GM21390 (cell line): Measurements from ENCODE around the gene GSE1.

ENCODE experiments used
- ATAC-seq: cut with Tn5 transposase; IDR thresholded peaks from one replicate; pipeline ENCODE4 v1.9.1; 2021; ENCODE audit not compliant: unreplicated experiment

The GSE1 gene

DNA sequence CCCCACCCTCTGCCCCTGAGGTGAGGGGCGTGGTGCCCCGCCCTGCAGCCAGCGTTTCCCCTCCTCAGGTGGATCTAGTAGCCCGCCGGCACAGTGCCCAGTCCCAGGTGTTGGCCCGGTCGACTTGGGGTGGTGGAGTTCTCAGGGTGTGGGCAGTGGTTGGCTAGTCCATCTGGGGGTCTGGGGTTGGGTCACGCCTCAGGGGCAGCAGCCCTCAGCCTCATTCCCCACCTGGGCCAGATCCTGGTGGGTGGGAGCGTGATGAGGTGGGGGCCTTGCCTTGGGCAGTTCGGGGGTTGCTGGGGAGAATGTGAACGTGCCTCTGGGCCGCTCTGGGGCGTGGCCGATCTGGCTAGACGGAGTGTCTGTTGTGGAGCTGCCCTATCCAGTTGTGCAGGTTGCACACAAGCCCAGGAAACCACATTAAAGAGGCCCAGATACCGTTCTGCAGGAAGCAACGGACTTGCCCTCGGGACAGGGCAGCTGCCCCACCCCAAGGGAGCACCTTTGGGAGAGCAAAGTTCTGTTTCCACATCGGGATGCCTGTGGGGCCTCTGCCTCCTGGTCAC is 32.0 kb downstream of the GSE1 start:
- ATAC-seq, result no peak

DNA sequence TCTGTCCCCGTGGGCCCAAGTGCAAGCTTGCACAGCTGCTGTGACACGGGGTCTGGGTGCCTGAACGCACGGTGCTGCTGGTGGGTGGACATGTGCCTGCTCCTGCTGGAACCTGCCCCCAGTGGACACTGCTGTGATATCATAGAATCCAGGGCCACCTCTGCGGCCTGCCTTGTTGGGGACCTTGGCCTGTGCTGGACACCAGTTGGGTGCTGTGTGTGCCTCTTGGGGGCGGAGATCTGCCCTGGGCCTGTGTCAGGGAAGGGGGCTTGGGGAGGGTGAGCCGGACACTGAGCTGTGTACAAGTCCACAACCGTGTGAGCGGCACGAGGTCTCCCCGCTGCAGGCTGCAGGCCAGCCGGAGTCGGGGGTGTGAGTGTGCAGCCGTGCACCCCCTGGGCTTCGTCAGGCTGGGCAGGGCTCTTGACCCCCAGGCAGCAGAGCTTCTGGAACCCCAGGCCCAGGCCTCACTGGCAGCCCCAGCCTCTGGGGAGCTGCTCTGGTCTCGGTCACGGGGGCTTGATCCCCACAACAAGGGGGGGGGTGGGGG is 33.3 kb downstream of the GSE1 start:
- ATAC-seq, result no peak

DNA sequence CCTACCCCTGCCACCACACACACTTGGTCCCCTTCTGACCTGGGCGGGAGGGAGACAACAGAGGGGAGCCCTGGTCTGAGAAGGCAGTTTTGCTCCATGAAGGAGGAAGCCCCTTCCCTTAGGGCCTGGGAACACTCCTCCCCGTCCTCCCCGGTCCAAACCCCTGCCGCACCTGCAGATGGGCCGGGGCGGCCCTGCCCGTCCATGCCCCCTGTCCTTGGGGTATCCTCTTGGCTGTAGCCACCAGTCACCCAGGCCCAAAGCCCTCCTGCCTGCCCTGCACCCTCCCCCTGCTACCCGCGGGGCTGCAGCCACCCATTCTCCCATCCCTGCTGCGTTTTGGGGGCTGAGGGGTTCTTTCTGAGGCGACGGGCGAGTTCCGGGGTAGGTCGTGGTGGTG is 33.9 kb downstream of the GSE1 start:
- no peak for ATAC-seq

DNA sequence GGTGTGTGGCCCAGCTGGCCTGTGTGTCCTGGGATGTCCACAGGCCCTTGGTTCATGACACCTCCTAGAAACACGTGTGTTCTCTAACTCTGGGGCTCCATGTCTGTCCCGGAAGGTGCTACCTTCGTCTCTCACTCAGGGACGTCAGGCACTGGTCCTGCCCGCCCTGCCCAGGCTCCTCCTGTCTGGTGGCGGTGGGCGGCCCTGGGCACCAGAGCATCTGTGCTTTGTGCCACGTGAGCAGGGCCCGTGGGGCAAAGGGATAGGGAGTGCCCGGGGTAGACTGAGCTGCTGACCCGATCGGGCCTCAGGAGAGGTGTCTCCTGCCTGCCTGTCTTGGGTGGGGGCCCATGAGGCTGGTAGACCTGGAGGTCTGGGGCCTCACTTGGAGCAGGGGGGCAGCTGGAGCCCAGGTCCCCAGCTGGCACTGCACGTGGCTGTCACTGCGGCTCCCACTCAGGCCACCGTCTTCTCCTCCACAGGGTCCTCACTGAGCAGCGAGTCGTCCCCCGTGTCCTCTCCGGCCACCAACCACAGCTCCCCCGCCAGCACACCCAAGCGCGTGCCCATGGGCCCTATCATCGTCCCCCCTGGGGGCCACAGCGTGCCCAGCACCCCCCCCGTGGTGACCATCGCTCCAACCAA is 35.1 kb downstream of the GSE1 start:
- ATAC-seq, result no peak

DNA sequence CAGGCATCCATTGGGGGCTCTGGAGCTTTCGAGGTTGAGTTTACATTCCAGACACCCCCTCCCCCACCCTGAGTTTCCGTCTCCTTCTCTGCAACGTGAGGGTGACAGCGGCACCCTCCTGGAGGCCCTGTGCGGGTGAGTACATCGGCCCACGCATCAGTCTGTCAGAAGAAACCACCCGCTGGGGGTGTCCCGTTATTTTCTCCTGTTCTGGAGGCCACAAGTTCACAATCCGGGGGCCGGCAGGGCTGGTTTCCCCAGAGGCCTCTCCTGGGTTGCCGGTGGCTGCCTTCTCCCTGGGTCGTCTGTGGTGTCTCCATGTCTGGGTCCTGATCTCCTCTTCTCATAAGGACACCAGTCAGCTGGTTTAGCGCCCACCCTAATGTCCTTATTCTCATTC is 35.7 kb downstream of the GSE1 start:
- no peak for ATAC-seq

DNA sequence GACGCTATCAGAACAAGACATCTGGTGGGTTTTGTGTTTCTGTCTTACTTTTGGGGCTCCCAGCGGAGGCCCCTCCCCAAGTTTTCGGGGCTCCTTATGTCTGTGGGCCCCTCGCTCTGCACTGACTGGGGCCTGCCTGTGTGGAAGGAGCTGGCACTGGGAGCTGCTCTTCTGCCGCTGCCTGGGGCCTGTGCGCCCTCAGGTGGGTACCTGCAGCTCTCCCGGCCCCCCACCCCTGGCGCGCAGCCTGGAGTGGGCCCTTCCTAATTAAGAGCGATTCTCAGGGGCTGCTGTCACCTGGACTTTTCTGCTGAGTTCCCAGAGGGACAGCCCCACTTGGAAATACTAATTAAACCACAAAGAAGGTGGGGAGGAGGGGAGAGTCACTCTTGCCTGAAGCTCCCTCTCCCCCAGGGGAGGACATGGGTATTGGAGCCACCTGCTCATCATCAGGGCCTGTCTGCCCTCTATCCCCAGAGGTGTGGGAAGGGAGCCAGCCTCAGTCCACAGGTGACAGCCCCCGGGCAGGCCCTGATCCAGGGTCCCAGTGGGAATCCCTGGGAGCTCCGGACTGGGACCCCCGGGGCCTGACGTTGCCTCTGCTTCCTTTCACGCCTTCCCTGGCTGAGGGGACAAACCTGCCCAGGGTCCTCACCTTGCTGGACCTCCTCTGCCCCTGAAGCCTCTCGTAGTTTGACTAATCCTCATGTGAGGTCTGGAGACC is 36.5 kb downstream of the GSE1 start:
- ATAC-seq, result no peak

DNA sequence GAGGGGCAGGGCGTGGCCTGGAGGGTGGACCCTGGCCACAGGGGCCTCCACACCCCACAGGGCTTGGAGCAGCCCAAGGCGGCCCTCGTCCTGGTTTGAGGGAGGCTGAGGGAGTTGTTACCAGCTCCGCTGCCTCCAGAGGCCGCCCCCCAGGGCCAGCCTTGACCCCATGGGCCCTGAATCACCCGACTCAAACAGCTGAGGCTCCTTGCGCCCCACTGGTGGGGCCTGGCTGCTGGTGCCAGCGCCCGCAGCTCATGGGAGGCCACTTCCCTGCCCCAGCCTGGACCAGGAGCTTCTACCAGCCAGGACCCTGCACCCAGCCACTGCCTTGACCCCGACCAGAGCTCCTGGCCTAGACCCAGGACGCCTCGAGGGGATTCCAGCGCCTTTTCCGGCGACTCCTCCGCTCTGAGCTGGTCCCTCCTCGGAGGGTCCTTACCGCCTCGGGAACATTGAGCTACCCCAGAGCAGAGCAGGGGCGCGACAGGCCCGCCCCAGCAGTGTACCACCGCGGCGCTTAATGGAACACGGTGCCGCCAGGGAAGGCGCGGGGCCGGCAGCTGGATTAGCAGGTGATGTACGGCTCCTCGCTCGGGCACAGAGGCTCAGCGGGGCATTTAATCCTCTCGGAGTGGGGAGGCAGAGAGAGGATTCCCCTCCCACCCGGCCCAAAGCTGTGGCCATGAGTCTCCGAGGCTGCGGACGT is 37.2 kb downstream of the GSE1 start:
- no peak for ATAC-seq

DNA sequence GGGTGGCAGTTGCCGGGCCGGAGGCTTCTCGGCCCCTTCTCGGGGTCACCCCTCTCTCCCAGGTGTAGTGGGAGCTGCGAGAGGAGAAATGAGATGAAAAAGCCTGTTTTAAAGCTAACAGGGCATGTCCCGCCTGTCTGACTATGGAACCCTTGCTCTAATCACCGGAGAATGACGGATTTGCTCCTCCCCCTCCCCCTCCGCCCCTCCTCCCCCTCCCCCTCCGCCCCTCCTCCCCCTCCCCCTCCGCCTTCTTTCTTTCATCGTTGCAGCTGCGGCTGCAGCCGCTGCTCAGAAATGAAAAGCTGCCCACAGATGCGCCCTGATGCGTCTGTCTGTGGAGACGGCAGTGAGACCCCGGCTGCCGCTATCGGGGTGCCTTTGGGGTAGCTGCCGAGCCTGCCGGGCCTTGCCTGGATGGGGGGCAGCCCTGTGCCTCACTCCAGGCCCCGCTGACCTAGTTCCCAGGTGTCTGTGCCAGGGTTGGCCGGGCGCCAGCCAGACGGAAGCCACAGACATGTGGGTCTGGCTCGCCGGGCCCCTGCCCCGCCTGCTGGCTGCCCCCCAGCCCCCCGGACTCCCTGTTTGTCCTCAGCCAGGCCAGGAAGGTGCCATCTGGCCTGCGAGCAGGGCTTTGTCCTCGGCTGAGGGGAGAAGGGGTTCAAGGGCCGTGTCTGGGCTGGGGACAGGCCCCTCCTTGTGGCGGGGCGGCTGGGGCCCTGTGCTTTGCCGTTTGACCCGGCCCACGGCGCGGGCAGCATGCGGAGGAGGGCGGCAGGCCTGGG is 37.9 kb downstream of the GSE1 start:
- no peak for ATAC-seq

DNA sequence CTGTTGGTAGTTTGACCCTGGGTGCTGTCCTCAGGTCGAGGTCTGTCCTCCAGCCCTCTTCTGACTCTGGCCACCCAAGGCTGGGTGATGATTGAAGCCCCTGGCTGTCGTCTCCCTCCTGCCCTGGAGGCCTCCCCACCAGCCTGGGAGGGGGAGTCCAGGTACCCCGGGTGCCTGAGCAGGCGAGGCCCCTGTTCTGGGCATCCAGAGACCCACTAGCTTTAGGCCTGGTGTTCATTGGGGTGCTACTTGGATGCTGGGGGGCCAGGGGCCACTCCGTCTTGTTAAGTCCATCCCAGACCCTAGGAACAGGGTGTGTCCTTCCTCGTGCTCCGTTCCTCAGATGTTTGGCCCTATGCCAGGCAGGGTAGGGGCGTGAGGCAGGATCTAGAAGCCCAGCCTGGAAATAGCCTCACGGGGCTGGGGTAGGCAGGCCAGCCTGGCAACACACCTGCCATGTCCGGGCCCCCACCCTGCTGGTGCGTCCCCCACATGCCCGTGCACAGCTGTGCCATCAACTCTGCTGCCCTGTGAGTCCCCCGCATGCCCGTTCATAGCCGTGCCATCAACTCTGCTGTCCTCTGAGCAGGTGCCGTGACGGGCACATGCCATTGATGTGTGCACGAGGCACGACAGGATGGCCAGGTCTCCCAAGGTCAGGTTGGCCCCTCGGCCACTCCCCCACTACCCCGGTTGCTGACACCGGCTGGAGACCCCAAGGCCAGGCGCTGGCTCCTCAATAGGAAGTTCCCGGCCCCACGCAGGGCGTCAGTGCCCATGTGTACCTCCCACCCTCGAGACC is 38.7 kb downstream of the GSE1 start:
- ATAC-seq, result no peak

DNA sequence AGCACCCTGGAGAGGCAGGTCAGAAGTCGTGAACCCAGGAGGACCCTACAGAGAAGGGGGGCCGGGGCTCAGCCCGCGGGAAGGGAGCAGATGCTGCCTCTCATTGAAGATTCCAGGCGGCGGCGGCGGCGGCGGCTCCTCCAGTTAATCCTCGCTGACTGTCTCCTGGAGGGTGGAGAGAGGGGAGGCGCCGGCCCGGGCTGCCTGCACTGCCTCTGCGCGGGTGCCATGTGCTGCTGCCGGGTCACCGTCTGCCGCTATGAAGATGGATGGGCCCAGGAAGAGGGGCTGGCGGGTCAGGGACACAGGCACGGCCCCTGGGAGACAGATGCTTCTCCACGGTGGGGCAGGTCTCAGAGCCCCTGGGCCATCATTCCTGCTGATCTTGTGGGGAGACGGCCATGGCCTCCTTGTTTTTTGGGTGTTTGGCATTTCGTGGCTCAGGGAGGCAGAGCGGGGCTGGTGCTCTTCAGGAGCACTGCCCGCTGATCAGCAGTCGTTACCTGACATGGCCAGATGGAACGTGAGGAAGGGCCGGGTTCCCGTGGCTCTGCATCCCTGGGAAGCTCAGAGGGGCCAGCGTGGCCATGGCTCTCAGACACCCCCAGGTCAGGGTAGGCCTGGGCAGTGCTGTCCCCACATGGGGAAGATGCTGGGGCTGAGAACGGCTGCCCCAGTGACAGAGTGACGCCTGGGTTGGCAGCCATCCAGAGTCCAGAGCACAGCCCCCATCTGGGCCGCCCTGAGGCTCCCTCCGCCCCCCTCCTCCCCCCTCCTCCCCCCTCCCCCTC is 39.5 kb downstream of the GSE1 start:
- ATAC-seq, result no peak

DNA sequence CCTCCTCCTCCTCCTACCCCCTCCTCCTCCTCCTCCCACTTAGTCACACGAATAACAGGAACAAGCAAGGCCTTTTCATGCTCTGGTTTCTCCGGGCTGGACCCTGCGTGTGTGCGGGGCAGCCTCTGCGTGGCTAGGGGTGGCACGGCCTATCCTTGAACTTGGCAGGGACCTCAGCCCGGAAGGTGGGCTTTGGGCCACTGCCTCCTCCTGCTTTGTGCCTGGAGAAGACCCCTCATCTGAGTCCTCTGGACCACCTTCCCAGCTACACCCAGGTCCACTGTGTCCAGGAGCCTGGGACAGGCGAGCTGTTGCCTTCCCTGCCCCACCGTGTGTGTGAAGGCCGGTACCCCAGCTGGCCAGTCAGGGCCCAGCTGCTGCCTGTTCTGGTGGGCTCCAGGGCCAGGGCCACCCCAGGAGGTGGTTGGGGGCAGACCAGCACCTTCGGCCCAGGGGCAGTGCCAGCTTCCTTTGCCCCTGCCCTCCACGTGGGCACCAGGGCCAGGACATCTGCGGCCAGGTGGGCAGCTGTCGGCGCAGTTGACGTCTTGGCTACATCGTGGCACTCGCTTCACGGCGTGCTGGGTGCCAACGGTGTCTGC is 40.3 kb downstream of the GSE1 start:
- no peak for ATAC-seq

DNA sequence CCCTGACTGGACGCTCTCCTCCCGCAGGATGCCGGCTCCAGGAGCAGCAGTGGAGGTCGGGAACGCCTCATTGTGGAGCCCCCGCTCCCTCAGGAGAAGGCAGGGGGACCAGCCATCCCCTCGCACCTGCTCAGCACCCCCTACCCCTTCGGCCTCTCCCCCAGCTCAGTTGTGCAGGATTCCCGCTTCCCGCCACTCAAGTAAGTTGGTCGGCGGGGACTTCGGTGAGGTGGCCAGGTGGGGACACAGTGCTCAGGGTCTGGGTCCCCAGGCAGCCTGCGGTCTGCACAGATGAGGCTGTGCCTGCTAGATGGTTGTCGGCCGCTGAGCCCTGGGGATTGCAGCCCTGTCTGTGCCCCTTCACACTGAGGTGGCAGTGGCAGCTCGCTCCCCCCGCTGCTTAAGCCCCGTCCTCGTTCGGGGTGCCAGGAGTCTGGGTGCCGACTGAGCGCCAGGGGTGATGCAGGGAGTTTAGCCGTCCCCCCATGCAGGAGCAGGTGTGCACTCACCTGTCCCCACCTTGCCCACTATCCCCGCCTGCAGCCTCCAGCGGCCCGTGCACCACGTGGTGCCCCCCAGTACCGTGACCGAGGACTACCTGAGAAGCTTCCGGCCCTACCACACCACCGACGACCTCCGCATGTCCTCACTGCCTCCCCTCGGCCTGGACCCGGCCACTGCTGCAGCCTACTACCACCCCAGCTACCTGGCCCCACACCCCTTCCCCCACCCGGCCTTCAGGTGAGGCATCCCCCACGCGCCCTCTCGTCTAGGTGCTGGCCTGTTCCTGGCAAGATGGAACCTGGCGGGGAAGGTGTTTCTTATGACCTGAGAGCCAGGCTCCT is 41.4 kb downstream of the GSE1 start:
- no peak for ATAC-seq

DNA sequence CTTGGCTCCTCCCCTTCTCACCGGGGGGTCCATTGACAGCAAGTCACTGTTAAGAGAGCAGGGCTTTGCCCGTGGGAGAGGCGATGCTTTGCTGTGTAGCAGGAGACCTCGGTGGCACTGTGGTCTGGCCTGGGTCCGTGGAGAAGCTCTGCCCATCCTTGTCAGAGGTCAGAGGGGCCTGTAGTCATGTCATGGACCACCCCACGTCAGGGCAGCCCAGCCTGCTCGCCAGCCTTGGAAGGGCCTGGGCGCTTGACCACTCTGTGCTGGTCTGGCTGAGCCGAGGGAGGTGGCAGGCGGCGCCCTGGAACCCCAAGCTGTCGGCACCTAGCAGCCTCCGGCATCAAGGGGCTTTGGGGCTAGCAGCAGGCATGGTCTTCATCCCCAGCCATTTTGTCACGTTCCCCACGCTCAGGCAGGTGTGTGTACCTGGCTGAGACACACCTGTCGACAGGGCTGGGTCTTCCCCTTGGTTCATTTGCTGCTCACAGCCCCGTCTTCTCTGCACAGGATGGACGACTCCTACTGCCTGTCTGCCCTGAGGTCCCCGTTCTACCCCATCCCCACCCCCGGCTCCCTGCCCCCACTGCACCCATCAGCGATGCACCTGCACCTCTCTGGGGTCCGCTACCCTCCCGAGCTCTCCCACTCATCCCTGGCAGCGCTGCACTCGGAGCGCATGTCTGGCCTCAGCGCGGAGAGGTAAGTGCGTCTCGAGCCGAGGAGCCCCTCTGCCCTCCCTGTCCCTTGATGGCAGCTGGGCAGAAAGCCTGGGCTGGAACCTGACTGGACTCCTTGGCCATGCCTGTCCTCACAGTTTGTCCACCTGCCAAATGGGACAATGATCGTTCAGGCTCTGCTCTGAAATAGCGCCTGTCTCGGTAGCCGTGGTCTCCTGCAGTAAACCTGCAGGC is 42.4 kb downstream of the GSE1 start:
- ATAC-seq, result no peak

DNA sequence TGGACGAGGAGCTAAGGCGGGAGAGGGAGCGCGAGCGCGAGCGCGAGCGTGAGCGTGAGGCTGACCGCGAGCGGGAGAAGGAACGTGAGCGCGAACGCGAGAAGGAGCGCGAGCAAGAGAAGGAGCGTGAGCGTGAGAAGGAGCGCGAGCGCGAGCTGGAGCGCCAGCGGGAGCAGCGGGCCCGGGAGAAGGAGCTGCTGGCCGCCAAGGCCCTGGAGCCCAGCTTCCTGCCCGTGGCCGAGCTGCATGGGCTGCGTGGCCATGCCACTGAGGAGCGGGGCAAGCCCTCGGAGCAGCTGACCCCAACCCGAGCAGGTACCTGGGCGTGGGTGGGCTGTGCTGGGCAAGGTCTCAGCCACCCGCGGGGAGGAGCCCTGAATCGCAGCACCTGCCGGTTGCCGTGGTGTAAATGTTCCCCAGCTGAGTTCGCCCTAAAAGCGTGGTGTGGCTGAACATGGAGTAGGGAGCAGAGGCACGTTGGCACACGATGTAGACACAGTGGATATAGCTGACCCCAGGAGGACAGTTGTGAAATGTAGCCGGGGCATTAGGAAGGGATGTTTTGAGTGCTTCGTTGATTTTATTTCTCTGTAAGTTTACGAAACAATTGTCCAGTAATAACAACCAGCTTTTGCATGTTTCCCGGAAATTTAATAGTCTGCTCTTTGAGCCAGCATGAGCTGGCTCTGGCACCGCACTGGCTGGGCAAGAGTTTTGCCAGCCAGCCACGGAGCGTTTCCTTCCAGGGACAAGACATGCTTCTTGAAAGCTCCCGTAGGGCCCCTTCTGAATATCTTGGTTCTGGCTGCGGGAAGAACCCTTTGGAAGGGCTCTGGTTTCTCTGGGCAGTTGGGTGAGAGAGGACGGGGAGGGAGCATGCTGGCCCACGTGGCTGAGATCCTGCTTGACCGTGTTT is 43.5 kb downstream of the GSE1 start:
- no peak for ATAC-seq

DNA sequence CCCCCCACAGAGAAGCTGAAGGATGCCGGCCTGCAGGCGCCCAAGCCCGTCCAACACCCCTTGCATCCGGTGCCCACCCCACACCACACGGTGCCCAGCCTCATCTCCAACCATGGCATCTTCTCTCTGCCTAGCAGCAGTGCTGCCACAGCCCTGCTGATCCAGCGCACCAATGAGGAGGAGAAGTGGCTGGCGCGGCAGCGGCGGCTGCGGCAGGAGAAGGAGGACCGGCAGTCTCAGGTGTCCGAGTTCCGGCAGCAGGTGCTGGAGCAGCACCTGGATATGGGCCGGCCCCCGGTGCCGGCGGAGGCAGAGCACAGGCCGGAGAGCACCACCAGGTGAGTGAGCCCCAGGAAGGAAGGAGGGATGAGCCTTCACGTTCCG is 44.1 kb downstream of the GSE1 start:
- no peak for ATAC-seq

DNA sequence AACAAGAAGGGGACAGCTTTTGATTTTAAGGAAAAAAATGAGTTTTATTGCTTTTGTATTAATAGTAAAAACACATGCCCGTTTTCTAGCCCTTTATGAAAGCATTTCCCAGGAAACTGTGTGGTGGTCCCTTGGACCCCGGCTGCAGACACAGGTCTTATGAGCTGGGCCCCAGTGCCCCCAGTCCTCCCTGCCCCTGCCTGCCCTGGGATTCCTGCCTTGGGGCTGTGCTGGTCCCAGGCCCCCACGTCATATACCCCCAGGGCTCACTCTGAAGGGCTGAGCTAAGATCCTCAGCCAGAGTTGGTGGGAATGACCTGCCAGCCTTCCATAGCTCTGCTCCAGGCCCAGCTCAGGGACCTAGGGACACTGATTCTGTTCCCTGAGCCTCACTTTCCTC is 44.9 kb downstream of the GSE1 start:
- no peak for ATAC-seq
